Chondrocyte (in vitro differentiated cells): ENCODE data around the gene DAB2IP. TPM values are rescaled to one million over a fixed set of nuclear protein-coding genes. Genes with fewer than 3 reads are reported as not detected.

ENCODE experiments used
- DNase-seq: peaks from one replicate; pipeline ENCODE4 v3.0.0; 2021; ENCODE audit warnings: mixed read lengths, low spot score
- H3K27ac Mint-ChIP-seq: one replicate; pipeline ENCODE4 v1.8.0; 2021; ENCODE audit warnings: mild to moderate bottlenecking, moderate library complexity, mixed read lengths; ENCODE audit not compliant: unreplicated experiment
- H3K27me3 Mint-ChIP-seq: 2 replicates; pipeline ENCODE4 v1.8.0; 2021; ENCODE audit warnings: low read depth, mixed read lengths
- H3K36me3 Mint-ChIP-seq: 2 replicates; pipeline ENCODE4 v1.8.0; 2021; ENCODE audit warnings: low read depth, mixed read lengths
- H3K4me1 Mint-ChIP-seq: 2 replicates; pipeline ENCODE4 v1.8.0; 2021; ENCODE audit warnings: low read depth, mild to moderate bottlenecking, mixed read lengths
- H3K4me3 Mint-ChIP-seq: one replicate; pipeline ENCODE4 v1.8.0; 2021; ENCODE audit warnings: mild to moderate bottlenecking, moderate library complexity, mixed read lengths; ENCODE audit not compliant: unreplicated experiment
- H3K9me3 Mint-ChIP-seq: 2 replicates; pipeline ENCODE4 v1.8.0; 2021; ENCODE audit warnings: low read depth, mixed read lengths
- total RNA-seq: library from RNA; stranded (reverse); gene quantifications from 3 replicates; pipeline ENCODE4 v1.2.1, GENCODE V29; 2021
- TF ChIP-seq, protein P1 (sequence below): fragments of 200-600 bp; sonication (generic); IDR thresholded peaks from 2 replicates; pipeline ENCODE4 v1.5.0; 2021; ENCODE audit warnings: antibody characterized with exemption, mild to moderate bottlenecking, moderate library complexity

Gene DAB2IP
- total RNA-seq, 1 donor from 2014 or later = 58.5 TPM

DNA sequence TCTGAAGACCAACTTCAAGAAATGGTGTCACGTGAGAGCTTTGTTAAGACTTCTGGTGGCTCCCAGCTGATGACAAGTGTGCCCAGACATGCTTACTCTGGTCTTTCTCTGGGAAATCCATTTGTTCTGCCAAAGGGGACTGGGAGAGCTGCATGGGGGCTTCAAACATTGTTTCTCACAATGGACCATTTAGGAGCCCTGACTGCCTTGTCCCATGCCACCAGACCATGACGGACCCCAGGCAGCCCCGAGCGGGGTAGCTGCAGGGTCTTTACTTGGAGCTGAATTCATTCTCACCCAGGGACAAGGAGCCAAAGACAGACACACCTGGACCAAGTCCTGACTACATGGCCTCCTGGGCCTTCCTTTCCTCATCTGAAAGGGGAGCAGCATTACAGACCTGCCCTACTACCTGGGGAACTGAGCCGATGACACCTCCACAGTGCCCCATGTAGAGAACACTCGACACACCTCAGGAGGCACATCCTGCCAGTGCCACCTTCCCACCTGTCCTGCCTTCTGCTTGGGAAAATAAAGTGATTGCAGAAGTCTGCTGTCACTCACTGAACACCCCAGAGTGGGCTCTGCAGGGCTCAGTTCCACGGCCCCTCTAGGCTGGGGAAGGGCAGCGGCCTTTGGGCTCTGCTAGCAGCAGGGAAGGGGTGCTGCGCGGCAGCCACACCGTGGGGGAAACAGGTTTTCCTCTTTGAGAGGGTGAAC, 169.0 kb downstream of the DAB2IP start:
- Mint-ChIP-seq H3K36me3 (peaks cover 2% of the 10 kb centered on the region), H3K27ac (no peak overlapping the region), H3K27me3 (no peaks in the 10 kb centered on the region), H3K4me3 (no peak overlapping the region), H3K9me3 (no peaks in the 10 kb centered on the region), H3K4me1 (no peaks in the 10 kb centered on the region)
- no peak for DNase-seq
- TF ChIP-seq, protein P1, sequence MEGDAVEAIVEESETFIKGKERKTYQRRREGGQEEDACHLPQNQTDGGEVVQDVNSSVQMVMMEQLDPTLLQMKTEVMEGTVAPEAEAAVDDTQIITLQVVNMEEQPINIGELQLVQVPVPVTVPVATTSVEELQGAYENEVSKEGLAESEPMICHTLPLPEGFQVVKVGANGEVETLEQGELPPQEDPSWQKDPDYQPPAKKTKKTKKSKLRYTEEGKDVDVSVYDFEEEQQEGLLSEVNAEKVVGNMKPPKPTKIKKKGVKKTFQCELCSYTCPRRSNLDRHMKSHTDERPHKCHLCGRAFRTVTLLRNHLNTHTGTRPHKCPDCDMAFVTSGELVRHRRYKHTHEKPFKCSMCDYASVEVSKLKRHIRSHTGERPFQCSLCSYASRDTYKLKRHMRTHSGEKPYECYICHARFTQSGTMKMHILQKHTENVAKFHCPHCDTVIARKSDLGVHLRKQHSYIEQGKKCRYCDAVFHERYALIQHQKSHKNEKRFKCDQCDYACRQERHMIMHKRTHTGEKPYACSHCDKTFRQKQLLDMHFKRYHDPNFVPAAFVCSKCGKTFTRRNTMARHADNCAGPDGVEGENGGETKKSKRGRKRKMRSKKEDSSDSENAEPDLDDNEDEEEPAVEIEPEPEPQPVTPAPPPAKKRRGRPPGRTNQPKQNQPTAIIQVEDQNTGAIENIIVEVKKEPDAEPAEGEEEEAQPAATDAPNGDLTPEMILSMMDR = no peak

DNA sequence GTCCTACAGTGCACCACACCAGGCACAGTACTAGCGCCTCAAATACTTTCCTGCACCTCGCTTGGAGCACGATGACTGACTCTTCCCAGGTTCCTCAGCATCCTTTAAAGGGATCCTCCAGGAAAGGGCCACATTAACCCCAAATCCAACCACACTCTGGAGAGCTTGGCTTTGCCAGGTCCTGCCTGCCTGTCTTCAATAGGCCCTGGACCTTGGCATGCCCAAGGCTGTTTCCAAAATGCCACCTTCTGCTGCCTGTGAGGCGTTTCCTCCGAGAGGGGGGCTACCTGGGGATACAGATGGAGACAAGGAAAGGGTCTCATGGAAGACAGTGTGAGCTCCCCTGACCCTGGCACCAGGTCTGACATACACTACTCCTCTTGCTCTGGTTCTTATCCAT, 169.9 kb downstream of the DAB2IP start:
- H3K4me3 Mint-ChIP-seq = no peak overlapping the region
- no peaks in the 10 kb centered on the region for H3K4me1 Mint-ChIP-seq
- H3K27ac Mint-ChIP-seq = no peak overlapping the region
- no peaks in the 10 kb centered on the region for H3K9me3 Mint-ChIP-seq
- H3K27me3 Mint-ChIP-seq = no peaks in the 10 kb centered on the region
- H3K36me3 Mint-ChIP-seq = peaks cover 2% of the 10 kb centered on the region
- peak; percentile 42 for DNase-seq
- TF ChIP-seq, protein P1 = no peak

DNA sequence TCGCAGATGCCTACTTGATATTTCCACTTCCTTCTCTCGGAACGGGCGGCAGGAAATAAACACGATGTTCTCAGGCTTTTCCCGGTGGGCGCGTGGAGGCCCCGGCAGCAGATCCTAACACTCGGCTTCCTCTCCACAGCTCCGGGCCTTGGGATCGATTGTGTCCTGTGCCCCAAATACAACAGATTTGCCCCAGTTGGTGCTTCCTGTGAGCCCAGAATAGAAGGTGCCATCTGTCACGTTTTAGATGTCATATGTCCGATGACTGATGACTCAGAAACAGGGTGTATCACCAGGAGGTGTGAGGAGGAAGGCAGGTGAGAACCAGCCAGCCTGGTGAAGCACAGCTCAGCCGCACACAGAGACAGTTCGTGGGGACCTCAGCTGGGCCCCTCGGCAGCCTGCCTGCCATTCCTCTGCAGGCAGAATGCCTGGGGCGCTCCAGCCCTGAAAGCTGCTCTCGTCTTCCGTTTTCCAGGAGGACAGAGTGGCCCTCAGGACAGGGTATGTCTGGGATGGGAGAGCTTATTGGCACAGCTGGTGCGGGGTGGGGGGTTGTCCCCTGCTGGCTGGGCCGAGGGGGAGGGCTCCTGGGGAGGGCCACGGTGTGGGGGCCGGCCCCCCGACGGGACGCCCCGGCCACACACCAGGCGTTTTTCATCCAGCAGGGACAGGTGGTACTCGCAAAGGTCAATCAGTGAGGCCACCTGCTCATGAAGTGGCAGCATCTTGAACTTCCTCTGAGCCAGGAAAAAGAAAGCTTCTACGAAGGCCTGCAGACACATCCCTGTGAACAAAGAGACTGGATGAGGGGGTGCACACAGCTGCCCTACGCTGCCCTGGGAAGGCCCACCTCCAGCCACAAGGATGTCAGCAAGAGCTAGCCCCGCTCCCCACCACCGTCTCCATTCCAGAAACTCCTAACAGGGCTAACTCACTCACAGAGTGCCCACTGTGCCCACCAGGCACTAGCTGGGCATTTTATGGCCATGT, 171.0 kb downstream of the DAB2IP start:
- Mint-ChIP-seq H3K27me3 (no peaks in the 10 kb centered on the region), H3K9me3 (no peaks in the 10 kb centered on the region), H3K4me1 (no peaks in the 10 kb centered on the region), H3K27ac (no peak overlapping the region), H3K4me3 (no peak overlapping the region), H3K36me3 (peaks cover 2% of the 10 kb centered on the region)
- TF ChIP-seq, protein P1 = no peak
- DNase-seq = no peak

DNA sequence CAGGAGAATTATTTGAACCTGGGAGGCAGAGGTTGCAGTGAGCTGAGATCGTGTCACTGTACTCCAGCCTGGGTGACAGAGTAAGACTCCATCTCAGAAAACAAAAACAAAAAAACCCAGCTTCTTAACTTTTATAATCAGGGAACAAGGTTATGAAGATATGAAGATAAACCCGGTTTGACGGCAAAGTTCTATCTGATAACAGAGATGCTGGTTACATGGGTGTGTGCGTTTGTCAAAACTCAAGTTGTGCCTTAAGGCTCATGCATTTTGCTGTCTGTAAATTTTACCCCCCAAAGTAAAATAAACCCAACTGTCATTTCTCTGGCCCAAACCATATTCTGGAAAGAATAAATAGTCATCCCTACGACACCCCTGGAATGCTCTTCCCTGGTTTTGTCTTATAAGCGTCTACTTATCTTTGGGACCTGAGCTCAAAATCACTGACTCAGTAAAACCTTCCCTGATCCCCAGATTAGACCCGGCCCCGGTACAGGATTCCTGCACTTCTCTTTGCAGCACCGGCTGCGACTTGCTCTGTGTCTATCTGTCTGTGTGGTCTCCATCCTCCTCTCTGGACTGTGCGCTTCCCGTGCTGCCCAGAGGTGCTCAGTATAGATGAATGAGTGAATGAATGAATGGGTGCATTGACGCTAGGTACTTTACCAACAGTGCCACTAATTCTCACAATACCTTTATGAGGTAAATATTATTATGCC, 172.2 kb downstream of the DAB2IP start:
- no peaks in the 10 kb centered on the region for H3K27me3 Mint-ChIP-seq
- H3K36me3 Mint-ChIP-seq = peaks cover 2% of the 10 kb centered on the region
- no peaks in the 10 kb centered on the region for H3K4me1 Mint-ChIP-seq
- no peak overlapping the region for H3K27ac Mint-ChIP-seq
- H3K4me3 Mint-ChIP-seq = no peak overlapping the region
- H3K9me3 Mint-ChIP-seq = no peaks in the 10 kb centered on the region
- TF ChIP-seq, protein P1 = no peak
- no peak for DNase-seq

DNA sequence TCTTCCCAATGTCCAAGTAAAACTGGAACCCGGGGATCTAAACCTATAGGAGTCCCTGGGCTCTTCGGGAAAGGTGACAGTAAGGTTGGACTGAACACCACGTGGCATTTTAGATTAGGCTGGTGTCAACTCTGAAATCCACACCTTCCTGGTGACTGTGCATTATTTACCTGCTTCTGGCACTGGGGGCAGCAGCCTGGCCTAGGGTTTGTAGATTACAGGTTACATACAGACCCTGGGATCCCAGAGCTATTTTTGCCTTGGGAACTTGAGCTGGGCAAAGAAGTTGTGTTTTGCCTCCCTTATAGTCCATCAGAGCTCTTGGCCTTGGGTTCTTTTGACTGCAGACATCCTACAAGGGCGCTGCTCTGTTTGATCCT, 173.2 kb downstream of the DAB2IP start:
- H3K9me3 Mint-ChIP-seq = no peaks in the 10 kb centered on the region
- H3K27ac Mint-ChIP-seq = no peak overlapping the region
- peaks cover 4% of the 10 kb centered on the region for H3K4me1 Mint-ChIP-seq
- H3K4me3 Mint-ChIP-seq = no peak overlapping the region
- no peak for DNase-seq
- H3K27me3 Mint-ChIP-seq = no peaks in the 10 kb centered on the region
- H3K36me3 Mint-ChIP-seq = peaks cover 2% of the 10 kb centered on the region
- TF ChIP-seq, protein P1 = no peak
